Measurements from ENCODE around the gene CD200.

CD200 gene

GRCh38 chr3:112354642-112355306 lies 21.8 kb downstream of the CD200 start:
- TF ChIP-seq, protein P1, sequence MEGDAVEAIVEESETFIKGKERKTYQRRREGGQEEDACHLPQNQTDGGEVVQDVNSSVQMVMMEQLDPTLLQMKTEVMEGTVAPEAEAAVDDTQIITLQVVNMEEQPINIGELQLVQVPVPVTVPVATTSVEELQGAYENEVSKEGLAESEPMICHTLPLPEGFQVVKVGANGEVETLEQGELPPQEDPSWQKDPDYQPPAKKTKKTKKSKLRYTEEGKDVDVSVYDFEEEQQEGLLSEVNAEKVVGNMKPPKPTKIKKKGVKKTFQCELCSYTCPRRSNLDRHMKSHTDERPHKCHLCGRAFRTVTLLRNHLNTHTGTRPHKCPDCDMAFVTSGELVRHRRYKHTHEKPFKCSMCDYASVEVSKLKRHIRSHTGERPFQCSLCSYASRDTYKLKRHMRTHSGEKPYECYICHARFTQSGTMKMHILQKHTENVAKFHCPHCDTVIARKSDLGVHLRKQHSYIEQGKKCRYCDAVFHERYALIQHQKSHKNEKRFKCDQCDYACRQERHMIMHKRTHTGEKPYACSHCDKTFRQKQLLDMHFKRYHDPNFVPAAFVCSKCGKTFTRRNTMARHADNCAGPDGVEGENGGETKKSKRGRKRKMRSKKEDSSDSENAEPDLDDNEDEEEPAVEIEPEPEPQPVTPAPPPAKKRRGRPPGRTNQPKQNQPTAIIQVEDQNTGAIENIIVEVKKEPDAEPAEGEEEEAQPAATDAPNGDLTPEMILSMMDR (IDR thresholded peaks at IDR 0.05; ENCODE audit: low read depth, low read length) = no peak
- Histone ChIP-seq H3K4me3 (ENCODE audit: low read depth, low read length) (no peak overlapping the region), H3K9me3 (ENCODE audit: severe bottlenecking) (no peaks in the 10 kb centered on the region), H3K27ac (no peak overlapping the region), H3K36me3 (no peaks in the 10 kb centered on the region), H3K27me3 (ENCODE audit: insufficient read depth, low read depth, severe bottlenecking) (peaks cover 7% of the 10 kb centered on the region)
- DNase-seq = no peak

- Histone ChIP-seq H3K9me3 (ENCODE audit: severe bottlenecking) (no peaks in the 10 kb centered on the region), H3K4me3 (ENCODE audit: low read depth, low read length) (no peak overlapping the region), H3K27ac (no peak overlapping the region), H3K36me3 (no peaks in the 10 kb centered on the region), H3K27me3 (ENCODE audit: insufficient read depth, low read depth, severe bottlenecking) (peaks cover 7% of the 10 kb centered on the region)
- DNase-seq = no peak
- TF ChIP-seq, protein P1 (IDR thresholded peaks at IDR 0.05; ENCODE audit: low read depth, low read length) = no peak
These were observed 22.3 kb downstream of the CD200 start for GRCh38 chr3:112355307-112355687.

DNA sequence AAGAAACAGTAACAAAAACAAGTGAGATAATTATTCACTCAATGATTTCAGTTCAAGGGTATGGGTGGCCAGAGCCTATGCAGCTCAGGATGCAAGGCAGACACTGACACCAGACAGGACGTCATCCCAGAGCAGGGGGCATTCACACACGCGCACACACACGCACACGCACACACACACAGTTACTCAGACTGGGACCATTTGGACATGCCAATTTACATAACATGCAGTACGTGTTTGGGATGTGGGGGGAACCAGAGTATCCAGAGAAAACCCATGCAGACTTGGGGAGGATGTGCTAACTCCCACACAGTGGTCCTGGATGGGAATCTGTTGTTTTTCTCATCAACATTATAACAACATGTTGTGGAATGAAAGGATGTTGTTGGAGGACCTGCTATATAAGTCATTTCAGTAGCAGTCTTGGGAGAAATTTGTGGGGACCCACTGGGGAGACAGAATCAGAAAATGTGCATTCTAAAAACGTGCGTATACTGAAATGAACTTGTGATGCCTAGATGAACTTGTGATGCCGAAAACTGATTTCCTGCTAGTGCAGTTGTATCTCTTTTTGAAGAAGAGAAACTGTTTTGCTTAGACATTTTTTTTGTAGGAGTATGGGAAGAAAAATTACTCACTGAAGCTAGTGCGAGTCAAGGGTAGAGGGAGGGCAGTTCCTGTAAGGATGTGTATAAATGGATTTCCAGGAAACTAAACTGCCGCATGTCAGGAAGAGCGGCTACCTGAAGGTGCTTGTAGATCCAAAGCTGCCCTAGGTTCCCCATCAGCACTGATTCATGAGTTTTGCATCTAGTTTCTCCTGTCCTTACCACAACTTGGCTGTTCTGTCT lies 25.2 kb downstream of the CD200 start:
- Histone ChIP-seq H3K9me3 (ENCODE audit: severe bottlenecking) (no peaks in the 10 kb centered on the region), H3K36me3 (no peaks in the 10 kb centered on the region), H3K27me3 (ENCODE audit: insufficient read depth, low read depth, severe bottlenecking) (peaks cover 7% of the 10 kb centered on the region), H3K27ac (no peak overlapping the region), H3K4me3 (ENCODE audit: low read depth, low read length) (no peak overlapping the region)
- no peak for DNase-seq
- TF ChIP-seq, protein P1 (IDR thresholded peaks at IDR 0.05; ENCODE audit: low read depth, low read length) = no peak

GRCh38 chr3:112360561-112360960 lies 27.6 kb downstream of the CD200 start:
- Histone ChIP-seq H3K27ac (no peak overlapping the region), H3K27me3 (ENCODE audit: insufficient read depth, low read depth, severe bottlenecking) (peaks cover 7% of the 10 kb centered on the region), H3K36me3 (no peaks in the 10 kb centered on the region), H3K9me3 (ENCODE audit: severe bottlenecking) (no peaks in the 10 kb centered on the region), H3K4me3 (ENCODE audit: low read depth, low read length) (no peak overlapping the region)
- no peak for DNase-seq
- TF ChIP-seq, protein P1 (IDR thresholded peaks at IDR 0.05; ENCODE audit: low read depth, low read length) = no peak

DNA sequence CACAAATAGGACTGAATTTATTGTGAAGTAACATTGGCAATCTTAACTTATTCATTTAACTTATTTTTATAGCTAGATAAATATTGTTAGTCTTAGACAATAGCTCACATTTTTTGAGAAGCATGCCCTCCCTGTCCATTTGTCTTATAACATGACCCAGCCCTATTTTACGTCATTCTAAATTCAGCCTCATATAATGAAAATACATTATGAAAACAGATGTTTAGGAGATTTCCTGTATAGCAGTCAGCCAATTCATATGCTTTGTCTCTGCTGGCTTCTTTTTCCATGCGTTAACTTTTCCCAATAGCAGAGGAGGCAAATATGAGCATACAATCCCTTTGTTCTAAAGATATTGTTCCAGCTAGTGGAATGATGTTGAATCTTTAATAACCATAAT lies 29.3 kb downstream of the CD200 start:
- no peak for DNase-seq
- TF ChIP-seq, protein P1 (IDR thresholded peaks at IDR 0.05; ENCODE audit: low read depth, low read length) = no peak
- no peaks in the 10 kb centered on the region for H3K36me3 ChIP-seq
- no peak overlapping the region for H3K27ac ChIP-seq
- H3K9me3 ChIP-seq (ENCODE audit: severe bottlenecking) = no peaks in the 10 kb centered on the region
- H3K27me3 ChIP-seq (ENCODE audit: insufficient read depth, low read depth, severe bottlenecking) = peaks cover 7% of the 10 kb centered on the region
- no peak overlapping the region for H3K4me3 ChIP-seq (ENCODE audit: low read depth, low read length)

All from WERI-Rb-1 (cell line).